SK-N-SH (cell line): ENCODE data around the gene LPO. TPM values are rescaled to one million over a fixed set of nuclear protein-coding genes. Genes with fewer than 3 reads are reported as not detected.

Experiments used
- CTCF ChIA-PET: fragments of 300-600, 350-600 bp; formaldehyde crosslinking; extraction: SDS; loops from one replicate; lab custom pipeline; 2021; lab: Yijun Ruan, JAX
- POLR2A ChIA-PET: fragments of 350-600 bp; sonication (Branson Sonifier 250); formaldehyde crosslinking; extraction: SDS; loops from one replicate; lab custom pipeline; 2020; ENCODE audit warnings: antibody characterized with exemption, inconsistent platforms; lab: Yijun Ruan, JAX
- DNase-seq: peaks from one replicate; pipeline ENCODE4 v3.0.0; 2012
- H2AFZ ChIP-seq: fragments of 200-600 bp; sonication (generic); 2 replicates; pipeline ENCODE4 v1.8.1; 2016; ENCODE audit warnings: antibody characterized with exemption, mild to moderate bottlenecking, low read depth
- H3F3A ChIP-seq: fragments of 200-600 bp; sonication (generic); replicated peaks from 2 replicates; pipeline ENCODE3; 2016; ENCODE audit warnings: antibody characterized with exemption, mild to moderate bottlenecking; ENCODE audit not compliant: insufficient read depth
- H3K27ac ChIP-seq, 2 experiments: fragments of 200-500 bp in 1 of 2; fragments of 200-600 bp in 1 of 2; sonication (Bioruptor generic) in 1 of 2; sonication (generic), shearing (Covaris generic) in 1 of 2; 2 replicates each; pipeline versions ENCODE4 v1.5.1 to v1.6.1; 2014 to 2016; ENCODE audit warnings: low read depth in 2 of 2, inconsistent platforms in 1 of 2, low read length in 1 of 2, mild to moderate bottlenecking in 1 of 2, mixed read lengths in 1 of 2
- H3K27me3 ChIP-seq: fragments of 200-600 bp; sonication (generic), shearing (Covaris generic); 2 replicates; pipeline ENCODE4 v1.6.1; 2016; ENCODE audit warnings: mixed run types; ENCODE audit not compliant: insufficient read depth
- H3K36me3 ChIP-seq, 2 experiments: fragments of 200-500 bp in 1 of 2; fragments of 200-600 bp in 1 of 2; sonication (Bioruptor generic) in 1 of 2; sonication (generic) in 1 of 2; replicated peaks in 1 of 2; 2 replicates each; pipeline versions ENCODE3 to v1.5.1; 2014 to 2016; ENCODE audit warnings: low read length in 1 of 2, mild to moderate bottlenecking in 1 of 2; ENCODE audit not compliant: insufficient read depth in 2 of 2, control insufficient read depth in 1 of 2
- H3K4me1 ChIP-seq, 2 experiments: fragments of 200-500 bp in 1 of 2; fragments of 200-600 bp in 1 of 2; sonication (Bioruptor generic) in 1 of 2; sonication (generic), shearing (Covaris generic) in 1 of 2; 2 replicates each; pipeline versions ENCODE4 v1.5.1 to v1.6.1; 2014 to 2016; ENCODE audit warnings: low read depth in 1 of 2, low read length in 1 of 2, mixed run types in 1 of 2; ENCODE audit not compliant: insufficient read depth in 2 of 2, control insufficient read depth in 1 of 2
- H3K4me2 ChIP-seq: fragments of 200-600 bp; sonication (generic), shearing (Covaris generic); 2 replicates; pipeline ENCODE4 v1.6.1; 2017; ENCODE audit warnings: mixed run types
- H3K4me3 ChIP-seq, 2 experiments: fragments of 200-500 bp in 1 of 2; fragments of 200-600 bp in 1 of 2; sonication (Bioruptor generic) in 1 of 2; sonication (generic), shearing (Covaris generic) in 1 of 2; 2 replicates each; pipeline versions ENCODE4 v1.5.1 to v1.8.1; 2014 to 2016; ENCODE audit warnings: low read depth in 2 of 2, inconsistent platforms in 1 of 2, low read length in 1 of 2, mild to moderate bottlenecking in 1 of 2, mixed read lengths in 1 of 2, moderate library complexity in 1 of 2
- H3K79me2 ChIP-seq: fragments of 200-600 bp; sonication (generic); 2 replicates; pipeline ENCODE4 v1.8.1; 2017; ENCODE audit warnings: mild to moderate bottlenecking; ENCODE audit not compliant: insufficient read depth
- H3K9ac ChIP-seq: fragments of 200-600 bp; sonication (generic); 2 replicates; pipeline ENCODE4 v1.6.1; 2017; ENCODE audit warnings: mixed run types
- H3K9me2 ChIP-seq: fragments of 200-600 bp; sonication (generic); 2 replicates; pipeline ENCODE4 v1.6.1; 2017; ENCODE audit warnings: mixed run types
- H3K9me3 ChIP-seq: fragments of 200-600 bp; sonication (generic); 2 replicates; pipeline ENCODE4 v1.6.1; 2017; ENCODE audit warnings: mixed run types, mild to moderate bottlenecking, moderate library complexity
- H4K20me1 ChIP-seq: fragments of 200-600 bp; sonication (generic); 2 replicates; pipeline ENCODE4 v1.6.1; 2017; ENCODE audit warnings: mild to moderate bottlenecking, mixed run types; ENCODE audit not compliant: insufficient read depth
- EP300 ChIP-seq, 2 experiments: IDR thresholded peaks; 2 replicates each; pipeline versions ENCODE4 v1.4.0 to v1.6.1; 2012; ENCODE audit warnings: borderline replicate concordance in 1 of 2, low read depth in 1 of 2, low read length in 1 of 2
- EZH2phosphoT487 ChIP-seq: fragments of 200-600 bp; sonication (generic); IDR thresholded peaks from 2 replicates; pipeline ENCODE4 v1.6.1; 2017; ENCODE audit warnings: low read depth, mixed run types, mild to moderate bottlenecking, antibody characterized with exemption, moderate library complexity, borderline replicate concordance
- FOSL2 ChIP-seq: IDR thresholded peaks from 2 replicates; pipeline ENCODE4 v1.4.0; 2012; ENCODE audit warnings: low read depth, mild to moderate bottlenecking, moderate library complexity, borderline replicate concordance
- GABPA ChIP-seq: IDR thresholded peaks from 2 replicates; pipeline ENCODE4 v1.4.0; 2012; ENCODE audit warnings: low read depth, mild to moderate bottlenecking
- GATA2 ChIP-seq: sonication (generic); formaldehyde crosslinking; IDR thresholded peaks from 2 replicates; pipeline ENCODE4 v1.5.0; 2020; ENCODE audit warnings: mild to moderate bottlenecking, missing genetic modification reagents
- JUND ChIP-seq: IDR thresholded peaks from 2 replicates; pipeline ENCODE4 v1.4.0; 2012
- MEF2A ChIP-seq: IDR thresholded peaks from 2 replicates; pipeline ENCODE4 v1.4.0; 2012; ENCODE audit warnings: low read depth, borderline replicate concordance
- MXI1 ChIP-seq: IDR thresholded peaks from 2 replicates; pipeline ENCODE4 v1.6.1; 2012; ENCODE audit warnings: mild to moderate bottlenecking, low read depth, low read length, improper control_type of control experiment
- NFIC ChIP-seq: IDR thresholded peaks from 2 replicates; pipeline ENCODE4 v1.4.0; 2012; ENCODE audit warnings: borderline replicate concordance
- RCOR1 ChIP-seq: fragments of 150-350 bp; IDR thresholded peaks from 2 replicates; pipeline ENCODE4 v1.6.1; 2017; ENCODE audit warnings: antibody characterized with exemption, low read length
- RFX5 ChIP-seq: IDR thresholded peaks from 2 replicates; pipeline ENCODE4 v1.6.1; 2012; ENCODE audit warnings: mild to moderate bottlenecking, improper control_type of control experiment, low read length
- RXRA ChIP-seq: IDR thresholded peaks from 2 replicates; pipeline ENCODE4 v1.4.0; 2012; ENCODE audit warnings: low read depth, mild to moderate bottlenecking, borderline replicate concordance
- SMC3 ChIP-seq: IDR thresholded peaks from 2 replicates; pipeline ENCODE4 v1.6.1; 2012; ENCODE audit warnings: low read depth, low read length, improper control_type of control experiment
- TEAD4 ChIP-seq: IDR thresholded peaks from 2 replicates; pipeline ENCODE4 v1.4.0; 2012; ENCODE audit warnings: mild to moderate bottlenecking, borderline replicate concordance; ENCODE audit not compliant: insufficient read depth
- WGBS: methylation state at CpG from one replicate; pipeline ENCODE4 v1.1.6; 2017; ENCODE audit warnings: low lambda C conversion rate; 5-methylcytosine and 5-hydroxymethylcytosine counted together
- polyA plus RNA-seq, 3 experiments: library from polyadenylated mRNA; depleted of rRNA; stranded (reverse); fragments of >200 nt; gene quantifications; 2 replicates each; pipeline ENCODE4 v1.2.3, GENCODE V29; 2012
- TF ChIP-seq, protein P1 (sequence below): IDR thresholded peaks from 2 replicates; pipeline ENCODE4 v1.4.0; 2012; ENCODE audit warnings: low read depth, borderline replicate concordance
- TF ChIP-seq, protein P2 (sequence below): IDR thresholded peaks from 2 replicates; pipeline ENCODE4 v1.4.0; 2012; ENCODE audit warnings: low read depth
- TF ChIP-seq, protein P3 (sequence below): fragments of 150-350 bp; IDR thresholded peaks from 2 replicates; pipeline ENCODE4 v1.6.1; 2017; ENCODE audit warnings: antibody characterized with exemption, low read length, low read depth, borderline replicate concordance

The LPO gene
- polyA plus RNA-seq, 1 of the 3 experiments (the other 2 are of a cell fraction), result not detected

GRCh38 chr17:58228679-58229078 is 9.7 kb upstream of the LPO start:
- Histone ChIP-seq H3K9ac (no peak overlapping the region), H4K20me1 (no peaks in the 10 kb centered on the region), H3K36me3 (no peaks in the 10 kb centered on the region), H3K27me3 (no peaks in the 10 kb centered on the region; the same call in 1 of the 2 replicates), H3K4me3 (no peak overlapping the region), H3K79me2 (no peaks in the 10 kb centered on the region), H3F3A (peaks cover 10% of the 10 kb centered on the region), H2AFZ (no peak overlapping the region), H3K9me2 (no peaks in the 10 kb centered on the region), H3K9me3 (no peaks in the 10 kb centered on the region), H3K27ac (no peak overlapping the region), H3K4me2 (no peak overlapping the region), H3K4me1 (0 out of 4 replicates have a peak, but pooled peaks cover 0 to 3% of the 10 kb centered on the region in 2 experiments)
- TF ChIP-seq MEF2A (no peak), GABPA (no peak), FOSL2 (no peak)
- TF ChIP-seq, protein P1, sequence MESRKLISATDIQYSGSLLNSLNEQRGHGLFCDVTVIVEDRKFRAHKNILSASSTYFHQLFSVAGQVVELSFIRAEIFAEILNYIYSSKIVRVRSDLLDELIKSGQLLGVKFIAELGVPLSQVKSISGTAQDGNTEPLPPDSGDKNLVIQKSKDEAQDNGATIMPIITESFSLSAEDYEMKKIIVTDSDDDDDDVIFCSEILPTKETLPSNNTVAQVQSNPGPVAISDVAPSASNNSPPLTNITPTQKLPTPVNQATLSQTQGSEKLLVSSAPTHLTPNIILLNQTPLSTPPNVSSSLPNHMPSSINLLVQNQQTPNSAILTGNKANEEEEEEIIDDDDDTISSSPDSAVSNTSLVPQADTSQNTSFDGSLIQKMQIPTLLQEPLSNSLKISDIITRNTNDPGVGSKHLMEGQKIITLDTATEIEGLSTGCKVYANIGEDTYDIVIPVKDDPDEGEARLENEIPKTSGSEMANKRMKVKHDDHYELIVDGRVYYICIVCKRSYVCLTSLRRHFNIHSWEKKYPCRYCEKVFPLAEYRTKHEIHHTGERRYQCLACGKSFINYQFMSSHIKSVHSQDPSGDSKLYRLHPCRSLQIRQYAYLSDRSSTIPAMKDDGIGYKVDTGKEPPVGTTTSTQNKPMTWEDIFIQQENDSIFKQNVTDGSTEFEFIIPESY, result no peak
- ChIA-PET POLR2A (no interaction called here), CTCF (interaction anchor here (1.4 to 4.0 kb wide), 6 partner anchors 10 to 189 kb away, joined by 3 to 29 read pairs (median 6); partner anchors contain the start of genes MKS1 and RNF43)
- no peak for DNase-seq
- 5% methylated on average over 3 of the region's 3 CpGs for WGBS

GRCh38 chr17:58229384-58229783 is 9.0 kb upstream of the LPO start:
- ChIA-PET POLR2A (interaction anchor here (0.6 kb wide), 1 partner anchor 784 kb away, joined by 3 read pairs; no protein-coding TSS in a partner anchor), CTCF (interaction anchor here (0.6 to 4.0 kb wide), 8 partner anchors 10 to 205 kb away, joined by 3 to 33 read pairs (median 5); partner anchors contain the start of genes MKS1 and RNF43)
- no peak overlapping the region for H2AFZ ChIP-seq
- no peaks in the 10 kb centered on the region for H4K20me1 ChIP-seq
- H3K4me2 ChIP-seq, result no peak overlapping the region
- no peak overlapping the region for H3K9ac ChIP-seq
- no peaks in the 10 kb centered on the region; the same call in 1 of the 2 replicates for H3K27me3 ChIP-seq
- H3K4me3 ChIP-seq, result no peak overlapping the region
- WGBS, result 50% methylated on average over 1 of the region's 1 CpG
- H3K79me2 ChIP-seq, result no peaks in the 10 kb centered on the region
- no peak for TF ChIP-seq TEAD4
- no peak for TF ChIP-seq SMC3
- TF ChIP-seq FOSL2, result no peak
- no peak for TF ChIP-seq RXRA
- TF ChIP-seq, protein P2, sequence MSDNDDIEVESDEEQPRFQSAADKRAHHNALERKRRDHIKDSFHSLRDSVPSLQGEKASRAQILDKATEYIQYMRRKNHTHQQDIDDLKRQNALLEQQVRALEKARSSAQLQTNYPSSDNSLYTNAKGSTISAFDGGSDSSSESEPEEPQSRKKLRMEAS, result no peak
- TF ChIP-seq EZH2phosphoT487, result no peak
- no peak for TF ChIP-seq MXI1
- TF ChIP-seq NFIC, result no peak
- no peak for TF ChIP-seq GATA2 (CRISPR knock-in tag)
- TF ChIP-seq, protein P3, sequence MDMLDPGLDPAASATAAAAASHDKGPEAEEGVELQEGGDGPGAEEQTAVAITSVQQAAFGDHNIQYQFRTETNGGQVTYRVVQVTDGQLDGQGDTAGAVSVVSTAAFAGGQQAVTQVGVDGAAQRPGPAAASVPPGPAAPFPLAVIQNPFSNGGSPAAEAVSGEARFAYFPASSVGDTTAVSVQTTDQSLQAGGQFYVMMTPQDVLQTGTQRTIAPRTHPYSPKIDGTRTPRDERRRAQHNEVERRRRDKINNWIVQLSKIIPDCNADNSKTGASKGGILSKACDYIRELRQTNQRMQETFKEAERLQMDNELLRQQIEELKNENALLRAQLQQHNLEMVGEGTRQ, result no peak
- no peak for TF ChIP-seq JUND
- TF ChIP-seq MEF2A, result no peak
- TF ChIP-seq RCOR1, result no peak
- no peak for TF ChIP-seq GABPA
- TF ChIP-seq EP300 (IDR thresholded peaks at IDR 0.05; ENCODE audit: borderline replicate concordance in 1 of 2, low read depth in 1 of 2, low read length in 1 of 2), result no peak
- TF ChIP-seq RFX5, result no peak
- no peaks in the 10 kb centered on the region for H3K4me1 ChIP-seq
- no peaks in the 10 kb centered on the region for H3K36me3 ChIP-seq
- H3F3A ChIP-seq, result peaks cover 3% of the 10 kb centered on the region
- no peaks in the 10 kb centered on the region for H3K9me3 ChIP-seq
- DNase-seq, result no peak
- H3K27ac ChIP-seq, result no peak overlapping the region
- H3K9me2 ChIP-seq, result no peaks in the 10 kb centered on the region
